GM21423 (cell line): ENCODE results near the gene PALLD.

Experiments
- ATAC-seq: cut with Tn5 transposase; IDR thresholded peaks from one replicate; pipeline ENCODE4 v1.9.1; 2021; ENCODE audit warnings: mild to moderate bottlenecking, moderate library complexity; ENCODE audit not compliant: unreplicated experiment

Gene PALLD

DNA sequence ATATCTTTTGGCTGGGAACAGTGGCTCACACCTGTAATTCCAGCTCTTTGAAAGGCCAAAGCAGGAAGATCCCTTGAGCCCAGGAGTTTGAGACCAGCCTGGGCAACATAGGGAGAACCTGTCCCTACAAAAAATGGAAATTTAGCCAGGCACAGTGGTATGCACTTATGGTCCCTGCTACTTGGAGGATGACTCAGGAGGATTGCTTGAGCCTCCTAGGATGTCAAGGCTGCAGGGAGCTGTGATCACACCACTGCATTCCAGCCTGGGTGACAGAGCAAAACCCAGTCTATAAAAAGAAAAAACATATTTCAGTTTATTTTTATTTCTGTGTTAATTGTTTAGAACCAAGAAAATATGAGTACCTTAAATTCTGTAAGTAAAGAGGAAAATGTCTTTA is 389.5 kb downstream of the PALLD start:
- no peak for ATAC-seq

- ATAC-seq = no peak
Measured at GRCh38 chr4:168887809-168888208, 391.0 kb downstream of the PALLD start.

- ATAC-seq = no peak
Measured at GRCh38 chr4:168888715-168889215, 391.9 kb downstream of the PALLD start.

- no peak for ATAC-seq
Measured at GRCh38 chr4:168891086-168891485, 394.2 kb downstream of the PALLD start.

- ATAC-seq = no peak
Measured at GRCh38 chr4:168891688-168892087, 394.8 kb downstream of the PALLD start.

GRCh38 chr4:168892475-168892874 is 395.6 kb downstream of the PALLD start:
- ATAC-seq = no peak

DNA sequence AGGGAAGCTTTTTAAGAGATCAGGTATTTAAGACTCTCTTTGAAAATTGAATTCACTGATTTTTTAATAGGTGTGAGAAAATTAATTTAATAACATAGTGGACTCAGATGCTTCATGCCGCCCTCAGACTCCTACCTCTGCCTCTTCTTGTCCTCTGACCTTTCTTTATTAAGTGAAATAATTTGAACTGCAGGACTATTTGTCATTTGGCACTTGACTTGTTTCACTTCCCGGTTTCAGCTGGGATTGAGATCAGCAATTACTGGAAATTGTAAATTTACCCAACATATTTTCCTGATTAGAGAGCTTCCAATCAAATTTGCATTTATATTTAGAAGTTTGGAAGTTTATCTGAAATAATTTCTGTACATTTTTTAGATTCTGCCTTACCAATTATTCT is 396.4 kb downstream of the PALLD start:
- no peak for ATAC-seq

- ATAC-seq = no peak
Measured at GRCh38 chr4:168893807-168894206, 397.0 kb downstream of the PALLD start.

GRCh38 chr4:168900080-168900479 is 403.2 kb downstream of the PALLD start:
- no peak for ATAC-seq

- ATAC-seq = no peak
Measured at GRCh38 chr4:168907119-168907698, 410.4 kb downstream of the PALLD start.

GRCh38 chr4:168908093-168908492 is 411.2 kb downstream of the PALLD start:
- ATAC-seq = no peak

DNA sequence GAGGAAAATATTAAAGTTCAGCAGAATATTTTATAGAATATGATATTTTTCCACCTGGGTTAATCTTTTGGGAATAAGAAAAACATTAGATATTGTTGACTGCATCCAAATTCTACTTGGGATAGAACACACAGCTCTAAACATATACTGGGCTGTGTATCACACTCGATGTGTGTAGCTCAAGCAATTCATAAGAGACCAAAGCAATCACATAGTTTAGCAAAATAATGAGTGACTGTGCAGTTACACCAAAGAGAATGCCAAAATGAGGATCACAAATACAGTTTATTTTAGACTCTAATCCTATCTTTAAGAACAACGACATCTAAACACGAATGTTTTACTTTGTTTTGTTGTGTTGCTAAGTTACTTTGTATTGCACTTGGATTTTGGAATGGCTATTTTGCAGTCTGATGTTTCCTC is 412.0 kb downstream of the PALLD start:
- ATAC-seq = no peak

DNA sequence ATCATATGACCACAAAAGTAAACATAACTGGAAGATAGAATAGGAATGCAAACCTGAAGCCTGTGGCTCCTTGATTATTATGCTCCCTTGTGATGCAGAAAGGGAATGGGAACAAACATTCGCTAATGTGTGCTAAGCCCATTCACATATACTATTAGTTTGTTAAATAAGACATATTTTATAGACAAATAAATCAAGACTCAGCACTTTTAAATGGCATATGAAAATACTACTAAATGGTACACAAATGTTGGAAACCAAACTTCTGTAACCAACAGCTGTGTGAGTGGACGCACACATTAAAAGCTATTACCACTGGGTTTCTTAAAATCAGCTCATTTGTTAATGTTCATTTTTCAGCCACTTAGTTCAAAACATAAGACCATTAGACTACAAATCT is 417.2 kb downstream of the PALLD start:
- no peak for ATAC-seq

GRCh38 chr4:168917138-168917779 is 420.4 kb downstream of the PALLD start:
- peak; percentile 44 for ATAC-seq

DNA sequence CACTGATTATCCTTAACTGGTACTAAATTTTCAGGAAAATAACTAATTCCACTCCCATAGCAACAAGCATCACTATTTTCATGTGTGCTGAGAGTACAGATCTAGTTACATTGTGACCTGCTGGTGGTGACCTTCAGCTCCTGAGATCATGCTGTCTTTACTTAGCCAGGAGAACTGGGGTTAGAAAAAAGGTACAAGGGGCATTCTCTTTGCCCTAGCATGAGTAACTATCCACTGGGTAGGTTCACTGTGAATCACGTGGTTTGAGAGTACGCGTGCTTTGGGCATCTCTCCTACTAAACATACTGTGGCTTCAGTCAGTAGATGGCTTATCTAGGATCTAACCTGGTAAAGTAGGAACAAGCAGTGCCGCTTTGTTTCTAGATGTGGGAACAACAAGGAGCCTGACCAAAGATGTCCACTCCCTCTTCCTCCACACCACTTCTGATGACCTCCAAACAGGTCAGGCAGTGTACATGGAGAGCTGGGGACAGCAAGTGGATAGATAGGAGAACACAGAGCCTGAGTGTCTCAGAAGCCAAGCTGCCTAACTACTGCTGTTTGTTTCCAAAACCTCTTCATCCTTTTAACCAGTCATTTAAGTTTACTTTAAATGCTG is 423.0 kb downstream of the PALLD start:
- no peak for ATAC-seq

GRCh38 chr4:168920441-168921065 is 423.7 kb downstream of the PALLD start:
- no peak for ATAC-seq

GRCh38 chr4:168923526-168924194 is 426.8 kb downstream of the PALLD start:
- ATAC-seq = no peak

DNA sequence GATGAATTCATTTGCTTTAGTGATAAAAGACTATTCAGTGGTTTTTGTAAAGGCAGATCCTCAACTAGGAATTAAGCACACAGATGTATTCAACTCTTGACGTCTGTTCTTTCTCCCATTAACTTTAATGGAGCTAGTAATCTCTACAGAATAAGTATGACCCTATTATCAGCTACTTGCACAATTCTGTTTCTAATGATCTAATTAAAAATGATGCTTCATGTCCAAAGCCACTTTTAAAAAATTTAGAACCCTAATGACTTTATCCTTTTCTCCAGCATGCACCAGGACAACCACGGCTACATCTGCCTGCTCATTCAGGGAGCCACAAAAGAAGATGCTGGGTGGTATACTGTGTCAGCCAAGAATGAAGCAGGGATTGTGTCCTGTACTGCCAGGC is 427.8 kb downstream of the PALLD start:
- ATAC-seq = no peak

- ATAC-seq = no peak
Measured at GRCh38 chr4:168925789-168926490, 429.1 kb downstream of the PALLD start.

DNA sequence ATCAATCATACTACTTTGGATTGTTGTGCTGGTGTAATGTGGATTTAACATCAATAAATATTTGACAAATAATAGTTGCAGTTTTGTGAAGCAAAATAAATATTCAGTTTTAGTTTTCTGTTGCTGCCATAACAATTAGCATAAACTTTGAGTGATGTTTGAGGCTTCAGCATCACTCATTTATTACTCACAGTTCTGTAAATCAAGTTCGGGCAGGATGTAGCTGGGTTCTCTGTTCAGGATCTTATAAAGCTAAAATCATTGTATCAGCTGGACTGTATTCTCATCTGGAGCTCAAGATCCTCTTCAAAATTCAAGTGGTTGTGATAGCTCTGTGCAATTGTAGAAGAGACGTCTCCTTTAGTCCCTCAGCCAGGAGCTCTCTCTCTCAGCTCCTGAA is 431.5 kb downstream of the PALLD start:
- no peak for ATAC-seq

DNA sequence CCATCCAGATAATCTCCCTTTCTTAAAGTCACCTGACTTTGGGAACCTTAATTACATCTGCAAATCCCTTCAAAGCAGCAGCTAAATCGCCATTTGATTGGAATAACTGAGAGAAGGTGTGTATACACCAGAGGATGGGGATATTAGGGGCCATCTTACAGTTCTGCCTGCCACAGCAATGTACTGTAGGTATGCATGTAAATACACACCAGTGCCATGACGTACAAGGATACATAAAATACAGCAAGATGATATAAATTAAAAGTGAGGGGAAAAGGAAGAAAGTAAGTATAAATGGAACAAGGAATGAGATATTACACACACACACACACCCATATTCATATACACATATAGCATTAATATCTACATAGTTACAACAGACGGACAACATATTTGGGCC is 432.0 kb downstream of the PALLD start:
- ATAC-seq = no peak
